HepG2 (cell line): ENCODE results near the gene FAM222B.

Experiments
- DNMT3B ChIP-seq: conservative IDR thresholded peaks from 2 replicates; pipeline ENCODE4 v1.6.1; 2016; ENCODE audit warnings: missing biosample characterization, control low read depth
- GABPA ChIP-seq, 2 experiments: IDR thresholded peaks; 2 replicates each; pipeline ENCODE4 v1.6.1; 2011 to 2016; ENCODE audit warnings: low read depth in 2 of 2, low read length in 1 of 2, missing biosample characterization in 1 of 2, missing genetic modification characterization in 1 of 2
- GZF1 ChIP-seq: sonication (generic); formaldehyde crosslinking; IDR thresholded peaks from 2 replicates; pipeline ENCODE4 v1.5.1; 2020; ENCODE audit warnings: mild to moderate bottlenecking, missing genetic modification reagents
- MLX ChIP-seq: IDR thresholded peaks from 2 replicates; pipeline ENCODE4 v1.6.1; 2016
- NR1H2 ChIP-seq: sonication (generic); formaldehyde crosslinking; IDR thresholded peaks from 2 replicates; pipeline ENCODE4 v1.8.1; 2022; ENCODE audit warnings: low read depth, missing genetic modification reagents, borderline replicate concordance
- PHF21A ChIP-seq: sonication (generic); formaldehyde crosslinking; IDR thresholded peaks from 2 replicates; pipeline ENCODE4 v1.5.0; 2020; ENCODE audit warnings: mild to moderate bottlenecking, missing genetic modification reagents
- PHF8 ChIP-seq: sonication (generic); formaldehyde crosslinking; IDR thresholded peaks from 2 replicates; pipeline ENCODE4 v1.5.0; 2020; ENCODE audit warnings: missing genetic modification reagents
- POLR2A ChIP-seq, 2 experiments: IDR thresholded peaks; 2 replicates each; pipeline ENCODE4 v1.6.1; 2011; ENCODE audit warnings: low read depth in 2 of 2, low read length in 2 of 2, mild to moderate bottlenecking in 1 of 2, moderate library complexity in 1 of 2; ENCODE audit not compliant: insufficient read depth in 1 of 2
- PRDM4 ChIP-seq: sonication (generic); formaldehyde crosslinking; IDR thresholded peaks from 2 replicates; pipeline ENCODE4 v1.9.0; 2021; ENCODE audit warnings: missing genetic modification reagents, borderline replicate concordance
- SMAD3 ChIP-seq: sonication (generic); formaldehyde crosslinking; IDR thresholded peaks from 2 replicates; pipeline ENCODE4 v1.4.0; 2020; ENCODE audit warnings: missing genetic modification reagents
- TBP ChIP-seq: sonication (generic); formaldehyde crosslinking; IDR thresholded peaks from 2 replicates; pipeline ENCODE4 v1.5.0; 2020; ENCODE audit warnings: missing genetic modification reagents
- USF2 ChIP-seq, 2 experiments: sonication (generic) in 1 of 2; formaldehyde crosslinking in 1 of 2; IDR thresholded peaks; 2 replicates each; pipeline versions ENCODE4 v1.5.1 to v1.6.1; 2011 to 2020; ENCODE audit warnings: borderline replicate concordance in 1 of 2, low read depth in 1 of 2, low read length in 1 of 2, mild to moderate bottlenecking in 1 of 2, missing genetic modification reagents in 1 of 2, moderate library complexity in 1 of 2
- ZKSCAN8 ChIP-seq: IDR thresholded peaks from 2 replicates; pipeline ENCODE4 v1.6.1; 2016; ENCODE audit warnings: borderline replicate concordance, missing genetic modification reagents, missing compliant biosample characterization
- ZNF331 ChIP-seq: sonication (generic); formaldehyde crosslinking; IDR thresholded peaks from 2 replicates; pipeline ENCODE4 v1.4.0; 2020; ENCODE audit warnings: missing genetic modification reagents

GRCh38 chr17:28728364-28729200 is 114.0 kb downstream of the FAM222B start, which contains the start of gene NEK8:
- TF ChIP-seq GABPA (IDR thresholded peaks at IDR 0.05; ENCODE audit: low read depth, low read length): peak; percentile 50
- TF ChIP-seq GABPA (CRISPR knock-in tag; IDR thresholded peaks at IDR 0.05; ENCODE audit: low read depth): peak; percentile 84
- TF ChIP-seq NR1H2 (CRISPR knock-in tag): 0 out of 2 replicates have a peak, but pooled peaks have one; percentile 77
- TF ChIP-seq PHF8 (CRISPR knock-in tag): peak; percentile 84
- TF ChIP-seq PHF21A: peak; percentile 47
- TF ChIP-seq USF2 (IDR thresholded peaks at IDR 0.05; ENCODE audit: low read depth, low read length): no peak
- no peak for TF ChIP-seq USF2 (CRISPR knock-in tag; IDR thresholded peaks at IDR 0.05; ENCODE audit: borderline replicate concordance)
- no peak for TF ChIP-seq MLX
- TF ChIP-seq ZKSCAN8 (CRISPR knock-in tag): no peak
- peak; percentile 63; the same call in 1 of the 2 replicates for TF ChIP-seq ZNF331 (CRISPR knock-in tag)
- TF ChIP-seq TBP (CRISPR knock-in tag): no peak
- peak; percentile 42; the same call in 1 of the 2 replicates for TF ChIP-seq SMAD3 (CRISPR knock-in tag)
- TF ChIP-seq DNMT3B (CRISPR knock-in tag): no peak
- TF ChIP-seq PRDM4: no peak
- no peak for TF ChIP-seq GZF1 (CRISPR knock-in tag)
- TF ChIP-seq POLR2A (IDR thresholded peaks at IDR 0.05; ENCODE audit: insufficient read depth in 1 of 2, low read depth in 2 of 2, low read length in 2 of 2): peak; percentile 70 to 85
